HCEC 1CT (cell line): ENCODE data around the gene BRI3BP.
"Not testable (repeated sequence)": the region's sequence is repeated elsewhere in the genome, so short reads cannot be mapped to it uniquely, and the experiment has no call there.

Source experiments
- DNase-seq: peaks from one replicate; pipeline ENCODE4 v3.0.0-alpha.2; 2017

Gene BRI3BP

GRCh38 chr12:124975276-124975675 lies 18.2 kb upstream of the BRI3BP start:
- DNase-seq: no peak

GRCh38 chr12:124976999-124977398 lies 16.4 kb upstream of the BRI3BP start:
- DNase-seq: no peak

DNA sequence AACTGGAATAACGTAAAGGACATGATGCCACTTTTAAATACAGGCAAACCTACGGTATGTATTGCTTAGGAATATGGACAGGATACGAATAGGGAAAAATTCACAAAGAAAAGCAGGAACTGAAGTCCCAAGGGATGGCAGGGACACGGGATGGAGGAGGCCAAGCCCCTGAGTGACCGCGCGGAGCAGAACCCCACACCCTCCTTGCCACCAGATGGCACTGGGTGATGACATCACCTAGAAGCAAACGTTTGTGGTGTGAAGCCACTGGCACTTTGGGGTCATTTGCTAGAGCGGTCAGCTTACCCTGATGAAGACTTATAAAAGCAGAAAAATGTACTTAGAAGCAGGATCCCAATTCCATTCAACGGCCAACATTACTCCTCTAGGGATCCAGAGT lies 13.9 kb upstream of the BRI3BP start:
- no peak for DNase-seq

- DNase-seq: no peak
Observed at GRCh38 chr12:124980098-124980892, 13.2 kb upstream of the BRI3BP start.

- DNase-seq: not testable (repeated sequence)
Observed at GRCh38 chr12:124986876-124987275, 6.6 kb upstream of the BRI3BP start.

DNA sequence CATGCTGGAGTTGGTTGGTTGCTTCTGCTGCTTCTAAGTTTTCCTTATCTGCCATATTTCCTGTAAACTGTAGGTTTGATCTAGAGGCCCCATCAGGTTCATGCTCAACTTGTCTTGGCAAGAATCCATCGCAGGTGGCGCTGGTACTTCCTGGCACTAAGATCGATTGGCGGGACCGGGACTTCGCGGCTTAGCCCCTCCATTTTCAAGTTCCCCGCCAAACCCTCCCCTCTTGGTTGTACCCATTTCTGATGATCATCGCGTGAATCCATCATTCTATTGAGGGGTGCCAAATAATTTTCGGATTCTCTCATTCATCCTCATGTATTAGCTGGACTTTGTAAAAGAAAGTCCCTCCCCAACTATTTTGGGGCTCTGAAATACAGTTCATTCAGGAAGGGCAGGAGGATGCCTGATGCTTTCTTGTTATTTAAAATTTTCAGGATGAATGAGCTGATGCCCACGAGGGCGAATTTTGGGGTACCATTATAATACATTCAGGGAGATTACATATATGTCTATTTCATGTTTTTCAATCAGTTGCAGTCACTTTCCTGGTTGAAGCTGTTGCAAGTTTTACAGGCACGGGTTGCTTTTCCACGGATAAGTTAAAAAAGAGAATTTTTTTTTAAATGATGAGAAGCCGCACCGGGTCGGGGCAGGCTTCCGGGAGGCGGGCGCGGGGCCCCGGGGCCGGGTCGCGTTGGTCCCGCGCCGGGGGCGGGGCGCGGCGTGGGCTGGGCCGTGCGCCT lies 395 bp upstream of the BRI3BP start:
- DNase-seq: peak; percentile 9

- no peak for DNase-seq
Observed at GRCh38 chr12:124994437-124994975, 1.1 kb downstream of the BRI3BP start.

GRCh38 chr12:124995200-124995961 lies 1.9 kb downstream of the BRI3BP start:
- no peak for DNase-seq

- no peak for DNase-seq
Observed at GRCh38 chr12:124998705-124999104, 5.3 kb downstream of the BRI3BP start.

DNA sequence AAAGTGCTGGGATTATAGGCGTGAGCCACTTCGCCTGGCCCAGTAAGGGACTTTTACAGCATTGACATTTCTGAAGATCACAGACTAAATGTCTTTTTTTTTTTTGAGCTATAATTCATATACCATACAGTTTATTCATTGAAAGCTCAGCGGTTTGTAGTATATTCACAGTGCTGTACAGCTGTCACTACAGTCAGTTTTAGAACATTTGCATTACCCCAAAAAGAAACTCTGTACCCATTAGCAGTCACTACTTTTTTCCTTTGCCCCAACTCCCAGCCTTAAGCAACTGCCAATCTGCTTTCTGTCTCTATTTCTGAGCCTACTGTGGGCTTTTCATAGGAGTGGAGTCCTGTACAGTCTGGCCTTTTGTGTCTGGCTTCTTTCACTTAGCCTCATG lies 8.2 kb downstream of the BRI3BP start:
- no peak for DNase-seq

- DNase-seq: no peak
Observed at GRCh38 chr12:125003021-125003420, 9.6 kb downstream of the BRI3BP start.

GRCh38 chr12:125004621-125005020 lies 11.2 kb downstream of the BRI3BP start:
- DNase-seq: no peak

DNA sequence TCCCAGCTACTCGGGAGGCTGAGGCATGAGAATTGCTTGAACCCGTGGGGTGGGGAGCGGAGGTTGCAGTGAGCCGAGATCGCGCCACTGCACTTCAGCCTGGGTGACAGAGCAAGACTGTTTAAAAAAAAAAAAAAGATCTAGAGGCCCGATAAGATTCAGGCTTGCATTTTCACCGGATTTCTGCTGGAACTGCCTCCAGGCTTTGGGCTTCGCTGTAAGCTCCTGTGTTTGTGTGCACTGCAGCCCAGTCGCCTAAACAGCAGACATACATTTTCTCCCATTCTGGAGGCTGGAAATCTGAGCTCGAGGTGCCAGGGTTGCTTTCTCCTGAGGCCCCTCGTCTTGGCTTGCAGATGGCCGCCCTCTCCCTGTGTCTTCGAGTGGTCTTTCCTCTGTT lies 12.2 kb downstream of the BRI3BP start:
- no peak for DNase-seq

GRCh38 chr12:125006365-125006764 lies 12.9 kb downstream of the BRI3BP start:
- no peak for DNase-seq

DNA sequence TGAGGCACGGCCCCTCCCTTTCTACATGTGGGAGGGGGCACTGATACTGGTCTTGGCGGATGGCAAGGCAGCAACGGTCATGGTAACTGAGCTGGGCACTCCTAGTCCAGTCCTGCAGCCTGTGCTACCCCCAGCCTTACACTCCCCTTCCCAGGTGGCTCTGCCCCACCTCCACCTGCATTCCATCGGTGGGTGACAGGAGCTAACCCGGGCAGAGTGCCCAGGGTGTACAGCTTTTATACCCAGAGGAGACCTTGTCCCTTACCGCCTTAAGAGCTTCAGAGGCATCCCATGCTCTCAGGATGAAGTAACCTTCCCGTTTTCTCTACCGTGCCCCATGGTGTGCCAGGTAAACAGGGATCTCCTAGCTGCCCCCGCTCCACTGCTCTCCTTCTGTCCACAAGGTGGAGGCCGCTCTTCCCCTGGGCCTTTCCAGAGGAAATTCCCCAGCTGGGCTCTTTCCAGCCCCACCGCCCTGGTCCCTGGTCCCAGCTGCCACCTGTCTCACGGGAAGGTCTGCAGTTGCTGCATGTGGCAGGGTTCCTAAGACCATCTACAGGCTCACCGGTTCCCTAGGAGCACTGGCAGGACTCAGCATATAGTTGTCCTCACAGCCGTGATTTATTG lies 20.5 kb downstream of the BRI3BP start:
- no peak for DNase-seq

- DNase-seq: no peak
Observed at GRCh38 chr12:125014526-125014925, 21.1 kb downstream of the BRI3BP start.

DNA sequence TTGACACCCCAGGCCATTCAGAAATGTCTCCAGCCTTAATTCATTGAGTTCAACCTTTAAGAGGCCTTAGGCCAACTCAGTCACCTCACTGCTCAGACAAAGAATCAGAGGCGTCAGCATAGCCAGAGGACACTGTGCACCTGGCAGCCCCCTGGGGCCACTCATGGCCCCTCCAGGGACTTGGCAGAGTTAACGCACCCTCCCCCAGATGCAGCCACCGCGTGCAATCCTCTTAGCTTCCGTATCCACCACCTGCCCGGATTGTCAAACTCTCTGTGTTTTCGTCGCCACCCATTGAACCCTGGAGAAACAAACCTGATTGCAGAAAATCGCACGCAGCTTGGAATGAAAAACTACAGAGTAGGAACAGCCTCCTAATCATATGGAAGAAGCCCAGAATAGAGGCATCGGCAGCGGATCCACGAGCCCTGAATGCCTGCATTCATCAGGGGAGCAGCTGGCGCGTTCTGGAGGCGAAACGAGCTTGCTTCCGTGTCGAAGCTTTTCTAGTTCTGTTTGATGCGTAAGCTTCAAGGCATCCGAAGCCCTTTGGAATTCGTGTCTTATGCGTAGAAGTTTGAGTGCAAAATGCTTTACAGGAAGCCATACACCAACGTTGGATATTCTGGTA lies 22.4 kb downstream of the BRI3BP start:
- DNase-seq: no peak

- no peak for DNase-seq
Observed at GRCh38 chr12:125017801-125018200, 24.4 kb downstream of the BRI3BP start.

DNA sequence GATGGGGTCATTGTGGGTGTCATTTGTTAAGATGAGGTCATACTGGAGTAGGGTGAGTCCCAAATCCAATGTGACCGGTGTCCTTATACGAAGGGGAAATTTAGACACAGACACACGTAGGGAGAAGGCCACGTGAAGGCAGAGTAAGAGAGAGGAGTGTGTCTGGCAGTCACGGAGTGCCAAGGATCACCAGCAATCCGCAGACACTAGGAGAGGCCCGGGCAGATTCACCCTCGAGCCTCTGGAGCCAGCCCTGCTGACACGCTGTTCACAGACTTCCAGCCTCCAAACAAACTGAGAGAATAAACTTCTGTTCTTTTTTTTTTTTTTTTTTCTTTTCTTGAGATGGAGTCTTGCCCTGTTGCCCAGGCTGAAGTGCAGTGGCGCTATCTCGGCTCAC lies 24.9 kb downstream of the BRI3BP start:
- DNase-seq: no peak

DNA sequence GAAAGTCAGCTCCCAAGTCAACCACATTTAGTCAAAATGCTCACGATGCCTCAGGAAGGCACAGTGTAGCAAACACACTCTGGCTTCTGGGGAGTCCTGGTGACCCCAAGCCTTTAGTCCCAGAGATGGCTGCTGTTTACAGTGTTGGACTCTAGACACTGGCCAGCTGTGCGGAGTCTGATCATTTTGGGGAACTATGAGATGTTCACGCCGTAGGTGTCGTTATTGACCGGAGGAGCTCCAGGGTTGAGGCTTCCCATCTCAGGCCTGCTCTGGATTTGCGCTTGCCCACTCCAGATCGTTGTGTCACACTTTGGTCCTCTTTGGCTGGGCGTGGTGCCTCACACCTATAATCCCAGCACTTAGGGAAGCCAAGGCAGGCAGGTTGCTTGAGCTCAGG lies 27.7 kb downstream of the BRI3BP start:
- no peak for DNase-seq

GRCh38 chr12:125021771-125022170 lies 28.3 kb downstream of the BRI3BP start:
- DNase-seq: no peak

DNA sequence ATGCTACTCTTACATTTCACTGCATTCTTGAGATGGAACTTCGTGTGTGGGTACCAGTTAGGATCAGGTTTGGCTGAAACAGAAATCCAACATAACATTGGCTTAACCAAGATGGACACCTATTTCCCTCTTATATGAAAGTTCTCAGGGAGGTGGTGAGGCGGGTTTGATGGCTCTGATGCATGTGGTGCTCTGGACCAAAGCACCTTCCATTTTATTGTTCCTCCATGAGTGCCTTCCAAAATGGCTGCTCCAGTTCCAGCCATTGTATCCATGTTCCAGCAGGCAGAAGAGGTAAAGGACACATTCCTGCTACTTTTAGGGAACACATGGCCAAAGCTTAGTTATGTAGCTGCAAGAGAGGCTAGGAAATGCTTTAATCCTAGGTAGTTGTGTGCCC lies 29.6 kb downstream of the BRI3BP start:
- no peak for DNase-seq
